Measurements from ENCODE around the gene HTRA3.

HTRA3 gene

DNA sequence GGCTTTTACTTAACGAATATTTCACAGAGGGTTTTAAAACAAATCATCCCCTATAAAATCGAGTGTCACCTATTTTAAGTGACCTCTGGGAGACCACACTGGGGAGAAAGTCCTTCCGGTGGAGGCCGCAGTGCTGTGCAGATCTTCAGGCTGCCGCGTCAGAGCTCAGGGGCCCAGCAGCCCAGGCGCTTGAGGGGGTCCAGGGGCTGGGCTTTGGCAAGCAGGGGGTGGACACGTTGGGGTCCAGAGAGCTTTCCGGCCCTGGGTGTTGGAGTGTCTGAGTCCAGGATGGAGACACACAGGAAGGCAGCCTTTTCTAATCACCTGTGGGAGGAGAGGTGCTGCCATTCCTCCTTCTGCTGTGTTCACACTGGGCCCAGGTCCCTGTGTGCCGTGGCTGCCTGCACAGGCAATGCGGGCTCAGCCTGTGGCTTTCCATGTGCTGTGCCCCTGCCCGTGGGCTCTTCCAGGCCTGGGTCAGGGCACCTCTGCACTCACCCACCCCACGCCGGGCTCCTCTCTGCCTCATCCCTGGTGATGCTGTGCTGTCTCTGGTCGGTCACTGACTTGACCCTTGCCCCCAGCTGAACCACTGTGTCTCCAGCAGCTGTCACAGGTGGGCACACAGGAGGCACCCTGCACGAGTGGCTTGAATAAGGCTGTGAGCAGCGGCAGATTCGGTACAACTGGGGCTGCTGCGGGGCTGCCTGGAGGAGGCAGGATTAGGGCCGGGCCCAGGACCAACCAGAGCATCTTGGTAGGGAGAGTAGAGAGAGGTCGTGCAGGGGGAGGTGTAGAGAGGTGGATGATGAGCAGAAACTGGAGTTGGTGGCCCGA lies 10.0 kb downstream of the HTRA3 start:
- TF ChIP-seq ZNF404 (tag by site-specific recombination; IDR thresholded peaks at IDR 0.05) (no peak), ZBTB48 (tag by site-specific recombination; IDR thresholded peaks at IDR 0.05) (no peak), OSR2 (tag by site-specific recombination; IDR thresholded peaks at IDR 0.05) (no peak), PRDM4 (tag by site-specific recombination; IDR thresholded peaks at IDR 0.05) (no peak), ZNF548 (tag by site-specific recombination; IDR thresholded peaks at IDR 0.05) (no peak), SP2 (tag by site-specific recombination; IDR thresholded peaks at IDR 0.05) (no peak), ZNF221 (tag by site-specific recombination; IDR thresholded peaks at IDR 0.05; ENCODE audit: borderline replicate concordance) (no peak), ZNF416 (tag by site-specific recombination; IDR thresholded peaks at IDR 0.05) (no peak), ZNF2 (tag by site-specific recombination; IDR thresholded peaks at IDR 0.05) (no peak)
- TF ChIP-seq, protein P1, sequence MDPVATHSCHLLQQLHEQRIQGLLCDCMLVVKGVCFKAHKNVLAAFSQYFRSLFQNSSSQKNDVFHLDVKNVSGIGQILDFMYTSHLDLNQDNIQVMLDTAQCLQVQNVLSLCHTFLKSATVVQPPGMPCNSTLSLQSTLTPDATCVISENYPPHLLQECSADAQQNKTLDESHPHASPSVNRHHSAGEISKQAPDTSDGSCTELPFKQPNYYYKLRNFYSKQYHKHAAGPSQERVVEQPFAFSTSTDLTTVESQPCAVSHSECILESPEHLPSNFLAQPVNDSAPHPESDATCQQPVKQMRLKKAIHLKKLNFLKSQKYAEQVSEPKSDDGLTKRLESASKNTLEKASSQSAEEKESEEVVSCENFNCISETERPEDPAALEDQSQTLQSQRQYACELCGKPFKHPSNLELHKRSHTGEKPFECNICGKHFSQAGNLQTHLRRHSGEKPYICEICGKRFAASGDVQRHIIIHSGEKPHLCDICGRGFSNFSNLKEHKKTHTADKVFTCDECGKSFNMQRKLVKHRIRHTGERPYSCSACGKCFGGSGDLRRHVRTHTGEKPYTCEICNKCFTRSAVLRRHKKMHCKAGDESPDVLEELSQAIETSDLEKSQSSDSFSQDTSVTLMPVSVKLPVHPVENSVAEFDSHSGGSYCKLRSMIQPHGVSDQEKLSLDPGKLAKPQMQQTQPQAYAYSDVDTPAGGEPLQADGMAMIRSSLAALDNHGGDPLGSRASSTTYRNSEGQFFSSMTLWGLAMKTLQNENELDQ (tag by site-specific recombination; IDR thresholded peaks at IDR 0.05; ENCODE audit: low read depth) = no peak
- H3K4me1 ChIP-seq (ENCODE audit: control insufficient read depth, insufficient read depth, low read length) = no peaks in the 10 kb centered on the region
- H3K9me3 ChIP-seq (ENCODE audit: control insufficient read depth, insufficient read depth, low read depth, low read length) = no peaks in the 10 kb centered on the region
- POLR2A ChIA-PET = interaction anchor here (0.6 kb wide), 2 partner anchors 101 to 149 kb away, joined by 3 to 4 read pairs; no protein-coding TSS in a partner anchor
- CTCF ChIA-PET = interaction anchor here (1.5 kb wide), 1 partner anchor 123 kb away, joined by 4 read pairs; no protein-coding TSS in a partner anchor
- no peaks in the 10 kb centered on the region for H3K36me3 ChIP-seq (ENCODE audit: control insufficient read depth in 2 of 2, insufficient read depth in 1 of 2, low read length in 2 of 2)
- H3K27ac ChIP-seq (ENCODE audit: extremely low read depth, low read depth, low read length) = no peak overlapping the region
- H3K4me3 ChIP-seq (ENCODE audit: low read depth, low read length) = no peak overlapping the region

DNA sequence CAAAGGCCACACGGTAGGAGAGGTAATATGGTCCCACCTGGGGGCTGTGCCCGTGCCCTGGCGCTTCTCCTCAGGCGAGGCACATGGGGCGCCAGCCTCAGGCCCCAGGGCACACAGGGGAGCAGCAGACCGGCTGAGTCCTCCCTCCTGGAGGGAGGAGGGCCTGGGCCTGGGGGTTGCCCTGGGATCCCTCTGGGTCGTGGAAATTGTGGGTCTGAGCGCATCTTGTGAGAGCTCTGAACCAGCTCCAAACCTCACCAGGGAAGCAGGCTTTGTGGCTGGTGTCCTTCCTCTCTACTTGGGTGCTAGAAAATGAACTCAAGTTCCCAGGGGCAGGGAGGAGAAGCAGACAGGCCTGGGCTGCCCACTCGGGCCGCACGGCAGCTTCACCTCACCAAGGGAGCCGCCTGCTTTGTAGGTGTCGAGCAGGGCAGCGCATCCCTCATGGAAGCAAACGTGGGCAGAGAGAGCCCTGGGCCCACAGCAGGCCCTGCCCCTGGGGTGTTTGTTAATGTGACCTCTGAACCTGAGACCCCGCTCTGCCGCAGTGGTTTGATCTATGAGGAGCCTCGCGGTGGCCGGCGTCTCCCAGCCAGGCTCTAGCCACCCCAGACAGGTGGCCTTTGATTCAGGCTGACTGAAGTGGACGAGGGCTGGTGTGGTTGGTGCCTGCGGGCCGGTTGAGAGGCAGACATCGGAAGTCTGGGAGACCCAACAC lies 10.8 kb downstream of the HTRA3 start:
- H3K4me1 ChIP-seq (ENCODE audit: control insufficient read depth, insufficient read depth, low read length) = no peaks in the 10 kb centered on the region
- no peak overlapping the region for H3K27ac ChIP-seq (ENCODE audit: extremely low read depth, low read depth, low read length)
- ChIA-PET CTCF (interaction anchor here (1.5 kb wide), 1 partner anchor 122 kb away, joined by 4 read pairs; no protein-coding TSS in a partner anchor), POLR2A (interaction anchor here (0.6 kb wide), 1 partner anchor 100 kb away, joined by 4 read pairs; no protein-coding TSS in a partner anchor)
- TF ChIP-seq ZNF785 (tag by site-specific recombination; IDR thresholded peaks at IDR 0.05) = no peak
- no peak overlapping the region for H3K4me3 ChIP-seq (ENCODE audit: low read depth, low read length)
- H3K9me3 ChIP-seq (ENCODE audit: control insufficient read depth, insufficient read depth, low read depth, low read length) = no peaks in the 10 kb centered on the region
- H3K36me3 ChIP-seq (ENCODE audit: control insufficient read depth in 2 of 2, insufficient read depth in 1 of 2, low read length in 2 of 2) = no peaks in the 10 kb centered on the region

DNA sequence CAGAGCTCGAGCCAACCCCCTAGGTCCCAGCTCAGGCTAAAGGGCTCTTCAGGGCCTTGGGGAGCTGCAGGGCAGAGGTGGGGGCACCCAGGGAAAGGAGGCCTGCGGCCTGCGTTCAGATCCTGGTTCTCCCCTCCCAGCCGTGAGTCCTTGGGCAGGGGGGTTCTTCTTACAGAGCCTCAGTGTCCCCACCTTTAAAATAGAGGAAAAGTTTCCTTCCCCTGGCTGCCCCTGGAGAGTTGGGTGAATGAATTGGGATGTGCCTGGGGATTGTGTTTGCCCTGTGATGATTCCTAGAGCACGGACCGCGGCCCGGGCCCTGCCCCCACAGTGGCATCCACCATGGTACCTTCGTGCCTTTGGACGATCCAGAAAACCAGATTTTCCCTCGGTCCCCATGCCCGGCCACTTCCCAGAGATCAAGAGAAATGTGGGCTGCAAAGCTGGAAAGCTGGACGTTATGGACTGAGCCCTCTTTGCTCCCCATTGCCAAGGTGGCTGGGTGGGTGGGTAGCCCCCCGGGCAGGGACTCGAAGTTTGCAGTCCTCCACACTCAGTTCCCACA lies 11.4 kb downstream of the HTRA3 start:
- POLR2A ChIA-PET = no interaction called here
- CTCF ChIA-PET = no interaction called here
- no peaks in the 10 kb centered on the region for H3K36me3 ChIP-seq (ENCODE audit: control insufficient read depth in 2 of 2, insufficient read depth in 1 of 2, low read length in 2 of 2)
- no peak overlapping the region for H3K4me3 ChIP-seq (ENCODE audit: low read depth, low read length)
- no peaks in the 10 kb centered on the region for H3K9me3 ChIP-seq (ENCODE audit: control insufficient read depth, insufficient read depth, low read depth, low read length)
- H3K4me1 ChIP-seq (ENCODE audit: control insufficient read depth, insufficient read depth, low read length) = no peaks in the 10 kb centered on the region
- no peak overlapping the region for H3K27ac ChIP-seq (ENCODE audit: extremely low read depth, low read depth, low read length)
- TF ChIP-seq ZNF510 (tag by site-specific recombination; IDR thresholded peaks at IDR 0.05; ENCODE audit: insufficient replicate concordance) = no peak
- TF ChIP-seq ZNF629 (tag by site-specific recombination; IDR thresholded peaks at IDR 0.05) = no peak
- no peak for TF ChIP-seq HOXD13 (CRISPR knock-in tag; IDR thresholded peaks at IDR 0.05; ENCODE audit: borderline replicate concordance)
- no peak for TF ChIP-seq ZNF391 (tag by site-specific recombination; IDR thresholded peaks at IDR 0.05; ENCODE audit: borderline replicate concordance, low read depth)
- no peak for TF ChIP-seq ZBTB20 (tag by site-specific recombination; IDR thresholded peaks at IDR 0.05)
- TF ChIP-seq ZNF596 (tag by site-specific recombination; IDR thresholded peaks at IDR 0.05) = no peak
- TF ChIP-seq, protein P2, sequence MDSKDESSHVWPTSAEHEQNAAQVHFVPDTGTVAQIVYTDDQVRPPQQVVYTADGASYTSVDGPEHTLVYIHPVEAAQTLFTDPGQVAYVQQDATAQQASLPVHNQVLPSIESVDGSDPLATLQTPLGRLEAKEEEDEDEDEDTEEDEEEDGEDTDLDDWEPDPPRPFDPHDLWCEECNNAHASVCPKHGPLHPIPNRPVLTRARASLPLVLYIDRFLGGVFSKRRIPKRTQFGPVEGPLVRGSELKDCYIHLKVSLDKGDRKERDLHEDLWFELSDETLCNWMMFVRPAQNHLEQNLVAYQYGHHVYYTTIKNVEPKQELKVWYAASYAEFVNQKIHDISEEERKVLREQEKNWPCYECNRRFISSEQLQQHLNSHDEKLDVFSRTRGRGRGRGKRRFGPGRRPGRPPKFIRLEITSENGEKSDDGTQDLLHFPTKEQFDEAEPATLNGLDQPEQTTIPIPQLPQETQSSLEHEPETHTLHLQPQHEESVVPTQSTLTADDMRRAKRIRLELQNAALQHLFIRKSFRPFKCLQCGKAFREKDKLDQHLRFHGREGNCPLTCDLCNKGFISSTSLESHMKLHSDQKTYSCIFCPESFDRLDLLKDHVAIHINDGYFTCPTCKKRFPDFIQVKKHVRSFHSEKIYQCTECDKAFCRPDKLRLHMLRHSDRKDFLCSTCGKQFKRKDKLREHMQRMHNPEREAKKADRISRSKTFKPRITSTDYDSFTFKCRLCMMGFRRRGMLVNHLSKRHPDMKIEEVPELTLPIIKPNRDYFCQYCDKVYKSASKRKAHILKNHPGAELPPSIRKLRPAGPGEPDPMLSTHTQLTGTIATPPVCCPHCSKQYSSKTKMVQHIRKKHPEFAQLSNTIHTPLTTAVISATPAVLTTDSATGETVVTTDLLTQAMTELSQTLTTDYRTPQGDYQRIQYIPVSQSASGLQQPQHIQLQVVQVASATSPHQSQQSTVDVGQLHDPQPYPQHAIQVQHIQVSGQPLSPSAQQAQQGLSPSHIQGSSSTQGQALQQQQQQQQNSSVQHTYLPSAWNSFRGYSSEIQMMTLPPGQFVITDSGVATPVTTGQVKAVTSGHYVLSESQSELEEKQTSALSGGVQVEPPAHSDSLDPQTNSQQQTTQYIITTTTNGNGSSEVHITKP (tag by site-specific recombination; IDR thresholded peaks at IDR 0.05) = no peak

Measured in HEK293 (cell line).